HTERT RPE-1 (cell line): Measurements from ENCODE around the gene MB.

Experiments
- in situ Hi-C: fragments of 300-500 bp; cut with MboI; formaldehyde crosslinking; loops from 4 replicates; pipeline ENCODE4 v1.14.3; 2020; ENCODE audit warnings: low sequenced_read_pairs

MB gene

DNA sequence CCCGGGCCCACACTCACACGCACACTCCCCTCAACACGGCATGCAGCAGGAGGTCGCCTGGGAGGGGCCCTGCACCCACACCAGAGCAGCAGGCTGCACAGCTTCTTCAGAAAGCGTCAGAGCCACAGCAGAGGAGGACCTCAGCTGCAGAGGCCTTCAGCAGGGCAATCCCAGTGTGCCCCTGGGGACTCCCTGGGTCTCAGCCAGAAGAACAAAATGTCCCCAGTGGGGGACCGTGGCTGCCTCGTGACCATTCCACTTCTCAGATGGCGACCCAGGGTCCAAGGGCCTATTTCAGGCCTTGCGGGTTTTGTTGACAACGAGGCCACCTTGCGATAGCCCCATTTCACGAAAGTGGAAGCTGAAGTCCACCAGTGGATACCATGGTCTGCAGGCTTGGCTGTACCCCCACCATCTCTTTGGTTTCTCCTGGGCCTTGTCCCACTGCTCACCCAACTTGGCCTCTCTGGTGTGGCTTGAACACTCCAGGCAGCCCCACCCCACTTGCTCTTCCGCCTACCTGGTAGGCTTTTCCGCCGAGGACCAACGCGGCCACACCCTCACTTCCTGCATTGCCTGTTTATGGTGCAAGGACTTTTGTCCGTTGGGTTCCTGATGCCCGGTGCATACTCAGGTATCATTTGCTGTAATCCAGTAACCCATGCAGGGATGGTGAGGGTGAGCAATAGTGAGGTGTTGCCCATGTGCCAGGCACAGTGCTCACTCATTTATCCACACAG, 38.1 kb downstream of the MB start:
- in situ Hi-C loops, result no loop called here

DNA sequence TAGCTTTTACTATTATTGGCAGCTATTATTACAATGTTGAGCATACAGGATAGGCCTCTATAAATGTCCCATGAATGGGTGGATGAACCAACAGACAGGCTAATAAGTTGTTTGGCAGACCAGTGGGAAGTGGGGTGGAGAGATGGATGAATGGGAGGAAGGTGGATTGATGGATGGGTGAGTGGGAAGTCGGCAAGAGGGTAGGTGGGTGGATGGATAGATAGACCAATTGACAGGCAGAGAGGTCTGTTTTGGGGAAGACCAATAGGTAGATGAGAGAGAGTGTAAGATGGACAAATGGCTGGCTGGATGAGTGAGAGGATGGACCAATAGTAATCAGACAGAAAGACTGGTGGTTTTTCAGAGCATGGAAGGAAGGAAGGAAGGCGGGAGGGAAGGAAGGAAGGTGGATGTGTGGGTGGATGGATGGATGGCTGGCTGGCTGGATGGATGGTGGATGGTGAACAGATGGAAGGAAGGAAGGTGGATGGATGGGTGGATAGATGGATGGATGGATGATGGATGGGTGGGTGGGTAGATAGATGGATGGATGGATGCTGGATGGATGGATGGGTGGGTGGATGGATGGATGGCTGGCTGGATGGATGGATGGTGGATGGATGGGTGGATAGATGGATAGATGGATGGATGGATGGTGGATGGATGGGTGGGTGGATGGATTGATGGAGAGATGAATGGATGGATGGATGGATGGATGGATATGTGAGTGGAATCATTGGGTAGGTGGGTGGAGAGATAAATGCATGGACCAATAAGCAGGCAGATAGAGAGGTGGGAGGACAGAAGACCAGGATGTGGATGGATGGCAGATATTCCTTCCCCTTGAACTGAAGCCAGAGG, 39.1 kb downstream of the MB start:
- in situ Hi-C loops, result no loop called here

DNA sequence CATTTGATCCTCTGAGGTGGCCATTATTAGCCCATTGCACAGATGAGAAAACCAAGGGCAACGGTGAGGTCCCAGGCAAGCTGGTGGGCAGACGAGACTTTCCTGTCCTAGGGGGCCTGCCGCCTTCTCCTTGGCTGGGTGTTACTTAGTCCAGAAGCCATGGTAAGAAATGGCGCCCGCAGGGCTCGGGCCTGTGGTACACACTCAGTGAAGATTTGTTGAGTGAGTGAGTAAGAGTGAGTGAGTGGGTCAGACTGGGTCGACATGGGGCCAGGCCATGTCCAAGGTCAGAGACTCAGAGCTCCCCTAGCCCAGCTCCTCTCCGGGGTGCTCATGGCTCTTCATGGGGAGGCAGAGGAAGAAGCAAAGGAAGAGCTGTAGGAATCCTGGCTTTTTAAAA, 40.5 kb downstream of the MB start:
- in situ Hi-C loops, result no loop called here

DNA sequence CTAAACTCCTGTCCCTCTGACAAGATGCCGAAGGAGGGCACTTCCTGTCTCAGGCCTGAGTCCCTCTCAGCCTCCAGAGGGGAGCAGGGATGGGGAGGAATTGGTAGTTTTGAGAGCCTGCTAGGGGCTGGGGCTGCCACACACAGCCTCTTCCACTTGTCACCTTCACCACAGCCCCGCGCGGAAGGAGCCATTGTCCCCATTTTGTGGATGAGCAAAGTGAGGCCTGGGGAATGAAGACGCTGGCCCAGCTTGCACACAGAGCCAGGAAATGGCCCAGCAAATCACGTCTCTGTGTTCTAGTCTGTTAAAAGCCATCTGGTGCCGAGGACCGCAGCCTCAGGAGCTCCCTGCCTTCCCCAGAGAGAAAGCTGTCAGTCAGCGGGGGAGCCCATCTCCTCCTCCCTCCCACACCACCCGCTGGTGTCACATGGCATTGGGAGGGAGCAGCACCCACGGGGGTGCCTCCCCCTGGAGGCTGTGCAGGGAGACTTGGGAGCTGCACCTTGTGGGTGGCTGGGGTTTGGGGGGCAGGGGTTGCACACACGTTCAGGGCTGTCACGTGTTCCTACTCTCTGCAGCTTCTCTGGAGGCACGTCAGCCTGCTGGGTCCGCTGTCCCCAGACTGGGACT, 41.9 kb downstream of the MB start:
- in situ Hi-C loops, result no loop called here

DNA sequence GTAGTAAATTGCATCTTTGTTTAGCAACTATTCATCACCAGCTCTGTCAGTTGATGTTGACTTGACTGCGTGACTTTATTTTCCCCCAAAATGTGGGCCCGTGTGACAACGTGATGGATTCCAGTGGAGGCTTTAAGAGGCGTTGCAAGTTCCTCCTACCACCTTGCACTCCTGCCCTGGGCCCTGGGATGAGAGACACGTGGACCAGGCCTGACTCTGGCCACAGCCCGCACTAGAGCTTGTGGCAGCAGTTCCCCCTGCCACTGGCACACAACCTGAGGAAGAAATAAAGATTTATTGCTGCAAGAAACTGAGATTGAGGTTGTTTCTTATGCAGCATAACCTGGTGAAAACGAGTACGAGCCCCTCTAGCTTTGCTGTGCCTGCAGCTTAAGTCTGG, 44.6 kb downstream of the MB start:
- in situ Hi-C loops, result no loop called here

- in situ Hi-C loops, result no loop called here
These were observed 46.4 kb downstream of the MB start for GRCh38 chr22:35570686-35571194.

DNA sequence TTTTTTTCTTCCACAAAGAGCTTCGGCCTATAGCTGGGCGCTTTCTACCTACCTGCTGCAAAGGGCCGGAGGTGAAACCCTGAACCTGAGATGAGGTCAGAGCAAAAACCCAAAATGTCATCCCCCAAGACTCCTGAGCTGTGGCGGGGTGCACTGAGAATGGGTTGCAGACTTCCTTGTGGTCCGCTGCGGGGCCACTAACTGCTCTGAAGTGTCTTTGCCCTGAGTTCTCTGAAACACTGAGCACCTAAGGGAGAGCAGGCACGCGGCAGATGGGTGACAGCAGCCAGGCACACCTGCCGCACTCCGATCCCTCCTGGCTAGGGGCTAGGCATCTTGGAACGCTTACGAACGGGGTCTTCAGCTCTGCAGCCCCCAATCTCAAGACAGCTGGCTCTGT, 47.2 kb downstream of the MB start:
- in situ Hi-C loops, result no loop called here

- in situ Hi-C loops, result no loop called here
These were observed 48.1 kb downstream of the MB start for GRCh38 chr22:35568751-35569739.

GRCh38 chr22:35567351-35568141, 49.6 kb downstream of the MB start:
- in situ Hi-C loops, result no loop called here

- in situ Hi-C loops, result no loop called here
These were observed 51.9 kb downstream of the MB start for GRCh38 chr22:35564975-35565867.

DNA sequence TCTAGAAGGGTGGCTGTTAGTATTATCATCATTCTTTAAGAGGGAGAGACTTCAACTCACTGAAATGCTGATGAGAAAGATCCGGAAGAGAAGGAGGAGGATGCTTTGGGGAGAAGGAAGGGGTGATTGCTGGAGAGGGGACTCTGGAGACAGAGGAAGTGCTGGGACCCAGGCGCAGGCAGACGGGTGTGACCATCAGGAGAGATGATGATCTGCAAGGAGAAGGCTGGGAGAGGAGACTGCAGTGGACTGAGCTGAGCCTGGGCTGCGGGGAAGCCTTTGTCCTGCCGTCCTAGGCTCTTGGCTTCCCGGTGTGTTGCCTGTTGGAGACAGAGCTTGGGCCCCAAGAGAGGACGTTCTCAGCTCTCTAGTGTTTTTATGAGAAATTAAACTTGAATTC, 53.9 kb downstream of the MB start:
- in situ Hi-C loops, result no loop called here

- in situ Hi-C loops, result no loop called here
These were observed 55.2 kb downstream of the MB start for GRCh38 chr22:35561796-35562526.

- in situ Hi-C loops, result no loop called here
These were observed 56.3 kb downstream of the MB start for GRCh38 chr22:35560824-35561223.

DNA sequence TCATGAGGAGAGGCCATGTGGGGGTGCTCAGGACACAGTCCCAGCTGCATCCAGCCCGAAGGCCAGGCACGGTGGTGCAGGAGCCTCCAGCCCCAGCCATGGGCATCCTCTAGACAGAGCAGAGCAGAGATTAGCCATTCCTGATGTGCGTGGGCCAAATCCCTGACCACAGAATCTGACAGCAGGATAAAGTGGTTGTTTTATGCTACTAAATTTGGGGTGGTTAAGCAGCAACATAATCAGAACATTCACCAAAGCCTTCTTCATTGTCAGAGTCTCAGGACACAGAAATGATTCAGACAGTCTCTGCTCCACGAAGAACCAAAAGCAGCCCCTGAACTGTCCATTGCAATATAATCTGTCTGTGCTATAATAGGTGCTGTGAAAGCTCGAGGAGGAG, 56.8 kb downstream of the MB start:
- in situ Hi-C loops, result no loop called here

DNA sequence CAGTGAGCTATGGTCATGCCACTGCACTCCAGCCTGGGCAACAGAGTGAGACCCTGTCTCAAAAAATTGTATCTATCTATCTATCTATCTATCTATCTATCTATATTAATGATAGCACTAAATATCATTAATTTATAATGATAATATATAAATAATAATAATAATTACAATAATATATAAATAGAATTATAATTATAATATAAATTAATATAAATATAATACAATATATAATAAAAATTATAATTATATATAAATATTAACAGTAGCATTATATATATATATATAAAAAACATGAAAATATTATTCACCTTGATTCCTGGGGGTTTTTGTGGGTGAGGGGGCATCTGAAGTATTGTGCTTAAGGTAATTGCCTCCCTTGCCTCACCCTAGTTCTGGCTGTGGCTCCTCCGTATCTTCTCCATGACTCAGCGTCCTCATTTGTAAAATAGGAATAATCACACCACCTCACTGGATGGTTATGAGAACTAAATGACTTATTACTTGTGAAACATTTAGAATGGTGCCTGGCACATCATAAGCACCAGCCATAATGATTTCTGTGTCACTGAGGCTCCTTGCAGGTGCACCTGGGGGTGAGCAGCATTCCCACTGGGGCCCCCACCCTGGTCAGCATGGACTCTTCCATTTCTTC, 57.6 kb downstream of the MB start:
- in situ Hi-C loops, result no loop called here

- in situ Hi-C loops, result no loop called here
These were observed 58.4 kb downstream of the MB start for GRCh38 chr22:35558719-35559118.

GRCh38 chr22:35558031-35558430, 59.1 kb downstream of the MB start:
- in situ Hi-C loops, result no loop called here
